HL-60 (cell line): ENCODE results near the gene CNNM4.

Source experiments
- CTCF ChIP-seq: IDR thresholded peaks from one replicate; pipeline ENCODE4 v1.5.1; 2011; ENCODE audit warnings: low read length, control low read depth, inconsistent platforms; ENCODE audit not compliant: insufficient read depth
- GABPA ChIP-seq: IDR thresholded peaks from 2 replicates; pipeline ENCODE4 v1.6.1; 2012; ENCODE audit warnings: low read depth
- POLR2AphosphoS5 ChIP-seq: IDR thresholded peaks from 2 replicates; pipeline ENCODE4 v1.6.1; 2012; ENCODE audit warnings: low read depth
- SPI1 ChIP-seq: IDR thresholded peaks from 2 replicates; pipeline ENCODE4 v1.6.1; 2012; ENCODE audit warnings: low read depth, mild to moderate bottlenecking, borderline replicate concordance

- TF ChIP-seq CTCF (no peak), POLR2AphosphoS5 (no peak), SPI1 (no peak), GABPA (no peak)
Measured at GRCh38 chr2:96762529-96763311, 2.0 kb downstream of the CNNM4 start.
